IMR-90 (cell line): Measurements from ENCODE around the gene VEGFA. TPM values are rescaled to one million over a fixed set of nuclear protein-coding genes. Genes with fewer than 3 reads are reported as not detected.

Experiments used
- BHLHE40 ChIP-seq: fragments of 150-350 bp; IDR thresholded peaks from 2 replicates; pipeline ENCODE4 v1.6.1; 2016; ENCODE audit warnings: mild to moderate bottlenecking, low read depth, low read length
- CEBPB ChIP-seq: IDR thresholded peaks from 2 replicates; pipeline ENCODE4 v1.6.1; 2012; ENCODE audit warnings: low read depth, low read length, improper control_type of control experiment
- MXI1 ChIP-seq: IDR thresholded peaks from 2 replicates; pipeline ENCODE4 v1.6.1; 2012; ENCODE audit warnings: low read depth, mild to moderate bottlenecking, low read length, moderate library complexity, borderline replicate concordance
- RCOR1 ChIP-seq: IDR thresholded peaks from 2 replicates; pipeline ENCODE4 v1.6.1; 2012; ENCODE audit warnings: mild to moderate bottlenecking, low read length, improper control_type of control experiment; ENCODE audit not compliant: insufficient replicate concordance
- polyA plus RNA-seq, 3 experiments: library from polyadenylated mRNA; depleted of rRNA; stranded (reverse); fragments of >200 nt; gene quantifications; 2 replicates each; pipeline ENCODE4 v1.2.3, GENCODE V29; 2012; ENCODE audit warnings: low replicate concordance in 1 of 3
- total RNA-seq: library from RNA; depleted of rRNA; stranded (reverse); fragments of >200 nt; gene quantifications from 2 replicates; pipeline ENCODE4 v1.2.3, GENCODE V29; 2012

VEGFA gene
- total and polyA plus RNA-seq, 2 of the 4 experiments (the other 2 are of a cell fraction) = 190 to 234 TPM

DNA sequence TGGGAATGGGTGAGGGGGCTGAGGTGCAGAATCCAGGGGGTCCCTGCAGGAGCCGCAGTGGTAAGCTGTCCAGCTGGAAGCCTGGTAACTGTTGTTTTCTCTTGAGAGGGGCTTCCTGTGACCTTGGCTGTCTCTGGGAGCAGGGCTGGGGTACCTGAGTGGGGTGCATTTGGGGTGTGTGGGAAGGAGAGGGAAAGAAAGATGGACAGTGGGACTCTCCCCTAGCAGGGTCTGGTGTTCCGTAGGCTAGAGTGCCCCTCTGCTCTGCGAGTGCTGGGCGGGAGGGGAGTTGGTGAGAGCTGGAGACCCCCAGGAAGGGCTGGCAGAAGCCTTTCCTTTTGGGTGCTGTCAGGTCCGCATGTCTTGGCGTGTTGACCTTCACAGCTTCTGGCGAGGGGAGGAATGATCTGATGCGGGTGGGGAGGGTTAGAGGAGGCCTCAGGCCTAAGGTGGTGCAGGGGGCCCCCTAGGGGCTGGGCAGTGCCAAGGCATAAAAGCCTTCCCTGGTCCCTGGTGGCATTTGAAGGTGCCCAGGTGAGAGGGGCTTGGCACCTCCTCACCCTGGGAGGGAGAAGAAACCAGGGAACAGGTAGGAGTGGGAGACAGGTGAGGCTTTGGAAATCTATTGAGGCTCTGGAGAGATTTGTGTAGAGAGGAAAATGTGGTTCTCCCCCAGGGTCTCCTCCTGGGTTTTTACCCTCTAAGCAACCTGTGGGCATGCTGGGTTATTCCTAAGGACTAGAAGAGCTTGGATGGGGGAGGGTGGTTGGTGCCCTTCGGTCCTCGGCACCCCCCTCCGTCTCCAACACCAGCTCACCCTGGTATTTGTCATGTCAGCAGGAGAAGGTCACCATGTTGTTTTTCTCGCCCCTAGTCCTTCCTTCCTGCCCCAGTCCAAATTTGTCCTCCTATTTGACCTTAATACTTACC is 3.3 kb downstream of the VEGFA start (continued):
- TF ChIP-seq RCOR1 (no peak), MXI1 (peak; percentile 53; the same call in 1 of the 2 replicates), BHLHE40 (no peak), CEBPB (no peak)
